ENCODE measurements around the gene NAGS.
"Not testable (repeated sequence)": the region's sequence is repeated elsewhere in the genome, so short reads cannot be mapped to it uniquely, and the experiment has no call there.

The NAGS gene

DNA sequence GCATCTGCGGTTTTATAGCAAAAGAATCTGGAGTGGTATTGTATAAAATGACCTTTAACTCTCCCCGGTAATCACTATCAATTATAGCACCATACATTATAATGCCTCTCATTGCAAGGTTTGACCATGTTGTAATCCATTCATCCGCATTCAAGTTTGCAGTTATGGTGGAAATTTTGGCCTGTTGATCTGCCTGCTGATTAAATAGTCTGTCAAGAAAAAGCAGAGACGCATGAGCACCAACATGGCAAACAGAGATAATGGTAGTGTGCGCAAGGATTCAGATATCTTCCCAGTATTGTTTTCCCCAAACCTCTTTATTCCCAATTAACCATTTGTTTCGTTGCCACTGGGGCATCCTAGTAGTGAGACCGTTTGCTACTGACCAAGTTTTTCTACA, 16.8 kb downstream of the NAGS start:
- H3K4me3 ChIP-seq (ENCODE audit: low read depth, low read length); H3K9me3 ChIP-seq (ENCODE audit: control insufficient read depth, insufficient read depth, low read depth, low read length); POLR2A ChIA-PET; H3K27ac ChIP-seq (ENCODE audit: extremely low read depth, low read depth, low read length); H3K4me1 ChIP-seq (ENCODE audit: control insufficient read depth, insufficient read depth, low read length): not testable (repeated sequence)
- CTCF ChIA-PET: interaction anchor here (0.6 to 1.1 kb wide), 2 partner anchors 95 to 107 kb away, joined by 3 to 5 read pairs; no protein-coding TSS in a partner anchor
- H3K36me3 ChIP-seq (ENCODE audit: control insufficient read depth in 2 of 2, insufficient read depth in 1 of 2, low read length in 2 of 2): peaks cover 0 to 55% of the 10 kb centered on the region in 2 experiments; a peak in 2 of 3 replicates
- peak; percentile 98 for TF ChIP-seq ZNF660 (tag by site-specific recombination; IDR thresholded peaks at IDR 0.05)

DNA sequence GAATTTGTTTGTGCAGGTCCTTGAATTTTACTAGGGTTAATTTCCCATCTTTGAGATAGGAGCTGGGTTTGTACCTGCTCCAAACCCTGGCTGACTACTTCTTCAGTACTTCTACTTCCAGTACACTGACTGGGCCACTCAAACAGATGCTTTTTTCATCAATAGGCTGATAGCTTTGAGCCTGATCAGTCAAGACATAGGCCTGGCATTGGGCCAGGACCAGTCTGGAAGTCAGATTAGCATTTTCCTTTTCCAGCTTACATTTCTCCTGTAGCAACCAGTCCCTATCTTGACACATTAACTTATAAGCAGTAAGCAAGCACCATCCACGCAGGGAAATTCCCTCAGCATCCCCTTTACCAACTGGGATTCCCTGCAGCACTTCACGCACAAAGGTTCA, 17.8 kb downstream of the NAGS start:
- Histone ChIP-seq H3K4me1 (ENCODE audit: control insufficient read depth, insufficient read depth, low read length) (no peaks in the 10 kb centered on the region), H3K36me3 (ENCODE audit: control insufficient read depth in 2 of 2, insufficient read depth in 1 of 2, low read length in 2 of 2) (peaks cover 0 to 57% of the 10 kb centered on the region in 2 experiments; a peak in 2 of 3 replicates), H3K27ac (ENCODE audit: extremely low read depth, low read depth, low read length) (no peak overlapping the region), H3K9me3 (ENCODE audit: control insufficient read depth, insufficient read depth, low read depth, low read length) (no peaks in the 10 kb centered on the region), H3K4me3 (ENCODE audit: low read depth, low read length) (no peak overlapping the region)
- TF ChIP-seq, protein P1, sequence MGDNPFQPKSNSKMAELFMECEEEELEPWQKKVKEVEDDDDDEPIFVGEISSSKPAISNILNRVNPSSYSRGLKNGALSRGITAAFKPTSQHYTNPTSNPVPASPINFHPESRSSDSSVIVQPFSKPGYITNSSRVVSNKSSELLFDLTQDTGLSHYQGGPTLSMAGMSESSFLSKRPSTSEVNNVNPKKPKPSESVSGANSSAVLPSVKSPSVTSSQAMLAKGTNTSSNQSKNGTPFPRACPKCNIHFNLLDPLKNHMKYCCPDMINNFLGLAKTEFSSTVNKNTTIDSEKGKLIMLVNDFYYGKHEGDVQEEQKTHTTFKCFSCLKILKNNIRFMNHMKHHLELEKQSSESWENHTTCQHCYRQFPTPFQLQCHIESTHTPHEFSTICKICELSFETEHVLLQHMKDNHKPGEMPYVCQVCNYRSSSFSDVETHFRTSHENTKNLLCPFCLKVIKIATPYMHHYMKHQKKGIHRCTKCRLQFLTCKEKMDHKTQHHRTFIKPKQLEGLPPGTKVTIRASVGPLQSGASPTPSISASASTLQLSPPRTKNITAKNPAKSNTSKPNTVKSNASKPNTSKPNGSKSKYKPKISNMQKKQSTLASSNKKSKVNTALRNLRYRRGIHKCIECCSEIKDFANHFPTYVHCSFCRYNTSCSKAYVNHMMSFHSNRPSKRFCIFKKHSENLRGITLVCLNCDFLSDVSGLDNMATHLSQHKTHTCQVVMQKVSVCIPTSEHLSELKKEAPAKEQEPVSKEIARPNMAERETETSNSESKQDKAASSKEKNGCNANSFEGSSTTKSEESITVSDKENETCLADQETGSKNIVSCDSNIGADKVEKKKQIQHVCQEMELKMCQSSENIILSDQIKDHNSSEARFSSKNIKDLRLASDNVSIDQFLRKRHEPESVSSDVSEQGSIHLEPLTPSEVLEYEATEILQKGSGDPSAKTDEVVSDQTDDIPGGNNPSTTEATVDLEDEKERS (tag by site-specific recombination; IDR thresholded peaks at IDR 0.05): no peak
- TF ChIP-seq, protein P2, sequence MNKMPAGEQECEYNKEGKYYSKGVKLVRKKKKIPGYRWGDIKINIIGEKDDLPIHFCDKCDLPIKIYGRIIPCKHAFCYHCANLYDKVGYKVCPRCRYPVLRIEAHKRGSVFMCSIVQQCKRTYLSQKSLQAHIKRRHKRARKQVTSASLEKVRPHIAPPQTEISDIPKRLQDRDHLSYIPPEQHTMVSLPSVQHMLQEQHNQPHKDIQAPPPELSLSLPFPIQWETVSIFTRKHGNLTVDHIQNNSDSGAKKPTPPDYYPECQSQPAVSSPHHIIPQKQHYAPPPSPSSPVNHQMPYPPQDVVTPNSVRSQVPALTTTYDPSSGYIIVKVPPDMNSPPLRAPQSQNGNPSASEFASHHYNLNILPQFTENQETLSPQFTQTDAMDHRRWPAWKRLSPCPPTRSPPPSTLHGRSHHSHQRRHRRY (tag by site-specific recombination; IDR thresholded peaks at IDR 0.05): no peak
- TF ChIP-seq, protein P3, sequence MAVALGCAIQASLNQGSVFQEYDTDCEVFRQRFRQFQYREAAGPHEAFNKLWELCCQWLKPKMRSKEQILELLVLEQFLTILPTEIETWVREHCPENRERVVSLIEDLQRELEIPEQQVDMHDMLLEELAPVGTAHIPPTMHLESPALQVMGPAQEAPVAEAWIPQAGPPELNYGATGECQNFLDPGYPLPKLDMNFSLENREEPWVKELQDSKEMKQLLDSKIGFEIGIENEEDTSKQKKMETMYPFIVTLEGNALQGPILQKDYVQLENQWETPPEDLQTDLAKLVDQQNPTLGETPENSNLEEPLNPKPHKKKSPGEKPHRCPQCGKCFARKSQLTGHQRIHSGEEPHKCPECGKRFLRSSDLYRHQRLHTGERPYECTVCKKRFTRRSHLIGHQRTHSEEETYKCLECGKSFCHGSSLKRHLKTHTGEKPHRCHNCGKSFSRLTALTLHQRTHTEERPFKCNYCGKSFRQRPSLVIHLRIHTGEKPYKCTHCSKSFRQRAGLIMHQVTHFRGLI (tag by site-specific recombination; IDR thresholded peaks at IDR 0.05): no peak
- TF ChIP-seq, protein P4, sequence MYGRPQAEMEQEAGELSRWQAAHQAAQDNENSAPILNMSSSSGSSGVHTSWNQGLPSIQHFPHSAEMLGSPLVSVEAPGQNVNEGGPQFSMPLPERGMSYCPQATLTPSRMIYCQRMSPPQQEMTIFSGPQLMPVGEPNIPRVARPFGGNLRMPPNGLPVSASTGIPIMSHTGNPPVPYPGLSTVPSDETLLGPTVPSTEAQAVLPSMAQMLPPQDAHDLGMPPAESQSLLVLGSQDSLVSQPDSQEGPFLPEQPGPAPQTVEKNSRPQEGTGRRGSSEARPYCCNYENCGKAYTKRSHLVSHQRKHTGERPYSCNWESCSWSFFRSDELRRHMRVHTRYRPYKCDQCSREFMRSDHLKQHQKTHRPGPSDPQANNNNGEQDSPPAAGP (tag by site-specific recombination; IDR thresholded peaks at IDR 0.05): no peak
- no peak for TF ChIP-seq ZNF146 (tag by site-specific recombination; IDR thresholded peaks at IDR 0.05)
- no peak for TF ChIP-seq SP2 (tag by site-specific recombination; IDR thresholded peaks at IDR 0.05)
- no peak for TF ChIP-seq ZNF248 (tag by site-specific recombination; IDR thresholded peaks at IDR 0.05)
- no peak for TF ChIP-seq FEZF1 (tag by site-specific recombination; IDR thresholded peaks at IDR 0.05)
- TF ChIP-seq, protein P5, sequence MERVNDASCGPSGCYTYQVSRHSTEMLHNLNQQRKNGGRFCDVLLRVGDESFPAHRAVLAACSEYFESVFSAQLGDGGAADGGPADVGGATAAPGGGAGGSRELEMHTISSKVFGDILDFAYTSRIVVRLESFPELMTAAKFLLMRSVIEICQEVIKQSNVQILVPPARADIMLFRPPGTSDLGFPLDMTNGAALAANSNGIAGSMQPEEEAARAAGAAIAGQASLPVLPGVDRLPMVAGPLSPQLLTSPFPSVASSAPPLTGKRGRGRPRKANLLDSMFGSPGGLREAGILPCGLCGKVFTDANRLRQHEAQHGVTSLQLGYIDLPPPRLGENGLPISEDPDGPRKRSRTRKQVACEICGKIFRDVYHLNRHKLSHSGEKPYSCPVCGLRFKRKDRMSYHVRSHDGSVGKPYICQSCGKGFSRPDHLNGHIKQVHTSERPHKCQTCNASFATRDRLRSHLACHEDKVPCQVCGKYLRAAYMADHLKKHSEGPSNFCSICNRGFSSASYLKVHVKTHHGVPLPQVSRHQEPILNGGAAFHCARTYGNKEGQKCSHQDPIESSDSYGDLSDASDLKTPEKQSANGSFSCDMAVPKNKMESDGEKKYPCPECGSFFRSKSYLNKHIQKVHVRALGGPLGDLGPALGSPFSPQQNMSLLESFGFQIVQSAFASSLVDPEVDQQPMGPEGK (tag by site-specific recombination; IDR thresholded peaks at IDR 0.05): no peak
- TF ChIP-seq SALL2 (tag by site-specific recombination; IDR thresholded peaks at IDR 0.05; ENCODE audit: borderline replicate concordance): no peak
- TF ChIP-seq GFI1B (tag by site-specific recombination; IDR thresholded peaks at IDR 0.05): no peak
- no peak for TF ChIP-seq ZSCAN23 (tag by site-specific recombination; IDR thresholded peaks at IDR 0.05)
- no peak for TF ChIP-seq ZNF132 (tag by site-specific recombination; IDR thresholded peaks at IDR 0.05; ENCODE audit: borderline replicate concordance)
- no peak for TF ChIP-seq ZNF335 (tag by site-specific recombination; conservative IDR thresholded peaks at IDR 0.05)
- POLR2A ChIA-PET: no interaction called here
- CTCF ChIA-PET: interaction anchor here (0.9 to 2.0 kb wide), 5 partner anchors 20 to 181 kb away, joined by 3 to 9 read pairs (median 3); no protein-coding TSS in a partner anchor

Measured in HEK293 (cell line).